OCI-LY1 (cell line): Measurements from ENCODE around the gene CCL19.

ENCODE experiments used
- CTCF ChIP-seq: fragments of 200-600 bp; sonication (generic), shearing (Covaris generic); IDR thresholded peaks from 2 replicates; pipeline ENCODE4 v1.5.1; 2017; ENCODE audit warnings: mild to moderate bottlenecking, antibody characterized with exemption, low read length, moderate library complexity, mixed read lengths
- EZH2 ChIP-seq: fragments of 200-600 bp; sonication (generic), shearing (Covaris generic); IDR thresholded peaks from 2 replicates; pipeline ENCODE4 v1.8.0; 2017; ENCODE audit warnings: borderline replicate concordance, mixed run types, mild to moderate bottlenecking, antibody characterized with exemption, low read length, moderate library complexity, mixed read lengths

GRCh38 chr9:34675048-34675714, 15.9 kb downstream of the CCL19 start:
- TF ChIP-seq CTCF (peak; percentile 90), EZH2 (no peak)
